HL-60 (cell line): ENCODE results near the gene CD226.

Experiments
- DNase-seq, 2 experiments: peaks; one replicate each; pipeline ENCODE4 v3.0.0-alpha.2; 2010 to 2020; ENCODE audit warnings: low read depth in 1 of 2, low spot score in 1 of 2
- H3K27ac ChIP-seq: fragments of 250-450 bp; sonication (Bioruptor Pico); replicated peaks from 2 replicates; pipeline ENCODE4 v1.5.1; 2020; ENCODE audit warnings: mild to moderate bottlenecking, moderate library complexity
- H3K27me3 ChIP-seq: fragments of 250-450 bp; sonication (Bioruptor Pico); 2 replicates; pipeline ENCODE4 v1.5.1; 2021; ENCODE audit warnings: mild to moderate bottlenecking, moderate library complexity; ENCODE audit not compliant: insufficient read depth, poor library complexity, severe bottlenecking
- H3K4me3 ChIP-seq: replicated peaks from 2 replicates; pipeline ENCODE4 v1.5.1; 2011; ENCODE audit warnings: mild to moderate bottlenecking, control low read depth, low read length; ENCODE audit not compliant: insufficient read depth
- GABPA ChIP-seq: IDR thresholded peaks from 2 replicates; pipeline ENCODE4 v1.6.1; 2012; ENCODE audit warnings: low read depth
- POLR2AphosphoS5 ChIP-seq: IDR thresholded peaks from 2 replicates; pipeline ENCODE4 v1.6.1; 2012; ENCODE audit warnings: low read depth
- SPI1 ChIP-seq: IDR thresholded peaks from 2 replicates; pipeline ENCODE4 v1.6.1; 2012; ENCODE audit warnings: low read depth, mild to moderate bottlenecking, borderline replicate concordance
- TF ChIP-seq, protein P1 (sequence below): IDR thresholded peaks from one replicate; pipeline ENCODE4 v1.5.1; 2011; ENCODE audit warnings: low read length, control low read depth, inconsistent platforms; ENCODE audit not compliant: insufficient read depth
- TF ChIP-seq, protein P2 (sequence below): IDR thresholded peaks from 2 replicates; pipeline ENCODE4 v1.6.1; 2012; ENCODE audit warnings: low read depth; ENCODE audit not compliant: insufficient replicate concordance

CD226 gene

DNA sequence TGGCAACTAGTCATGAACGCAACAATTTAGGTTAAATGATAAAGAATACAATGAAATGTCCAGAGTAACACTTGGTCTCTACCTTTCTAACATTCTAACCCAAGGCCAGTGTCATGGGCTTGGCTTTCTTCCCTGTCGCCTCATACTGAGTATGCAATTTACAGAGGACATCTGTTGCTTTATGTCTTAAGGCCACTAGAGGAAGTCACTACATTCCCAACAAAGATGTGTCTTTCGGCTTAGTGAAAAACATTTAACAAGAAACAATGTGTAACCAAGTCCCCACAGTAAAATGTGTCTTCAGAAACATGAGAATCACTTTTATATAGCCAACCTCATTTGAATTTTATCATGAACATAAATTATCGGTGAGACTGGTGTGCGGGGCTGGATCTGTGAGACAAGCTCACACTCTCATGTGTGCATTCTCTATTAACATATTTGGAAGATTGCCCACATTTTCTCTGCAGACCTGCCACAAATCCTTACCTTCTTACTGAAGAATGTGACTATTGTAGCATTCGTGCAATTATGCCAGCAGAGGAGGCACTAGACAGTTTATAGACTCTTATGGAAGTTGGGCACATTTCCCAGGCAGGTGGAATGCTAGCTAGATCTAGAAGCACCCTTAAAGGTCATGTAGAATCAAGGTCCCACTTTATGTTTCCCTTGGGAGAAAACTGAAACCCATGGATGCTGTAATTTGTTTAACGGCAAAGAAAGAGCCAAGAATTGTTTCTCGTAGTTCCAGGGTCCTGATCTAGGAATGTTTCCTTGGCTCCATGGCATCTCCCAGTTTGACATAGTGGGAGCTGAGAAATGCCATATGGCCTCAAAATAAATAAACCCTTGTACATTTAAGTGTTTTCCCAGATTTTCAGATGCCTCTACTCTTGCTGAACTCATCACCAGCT lies 101.8 kb downstream of the CD226 start:
- Histone ChIP-seq H3K4me3 (no peak overlapping the region), H3K27me3 (peaks cover 2% of the 10 kb centered on the region), H3K27ac (no peak overlapping the region)
- no peak for DNase-seq
- TF ChIP-seq POLR2AphosphoS5 (no peak), SPI1 (no peak), GABPA (no peak)
- TF ChIP-seq, protein P1, sequence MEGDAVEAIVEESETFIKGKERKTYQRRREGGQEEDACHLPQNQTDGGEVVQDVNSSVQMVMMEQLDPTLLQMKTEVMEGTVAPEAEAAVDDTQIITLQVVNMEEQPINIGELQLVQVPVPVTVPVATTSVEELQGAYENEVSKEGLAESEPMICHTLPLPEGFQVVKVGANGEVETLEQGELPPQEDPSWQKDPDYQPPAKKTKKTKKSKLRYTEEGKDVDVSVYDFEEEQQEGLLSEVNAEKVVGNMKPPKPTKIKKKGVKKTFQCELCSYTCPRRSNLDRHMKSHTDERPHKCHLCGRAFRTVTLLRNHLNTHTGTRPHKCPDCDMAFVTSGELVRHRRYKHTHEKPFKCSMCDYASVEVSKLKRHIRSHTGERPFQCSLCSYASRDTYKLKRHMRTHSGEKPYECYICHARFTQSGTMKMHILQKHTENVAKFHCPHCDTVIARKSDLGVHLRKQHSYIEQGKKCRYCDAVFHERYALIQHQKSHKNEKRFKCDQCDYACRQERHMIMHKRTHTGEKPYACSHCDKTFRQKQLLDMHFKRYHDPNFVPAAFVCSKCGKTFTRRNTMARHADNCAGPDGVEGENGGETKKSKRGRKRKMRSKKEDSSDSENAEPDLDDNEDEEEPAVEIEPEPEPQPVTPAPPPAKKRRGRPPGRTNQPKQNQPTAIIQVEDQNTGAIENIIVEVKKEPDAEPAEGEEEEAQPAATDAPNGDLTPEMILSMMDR, result no peak
- TF ChIP-seq, protein P2, sequence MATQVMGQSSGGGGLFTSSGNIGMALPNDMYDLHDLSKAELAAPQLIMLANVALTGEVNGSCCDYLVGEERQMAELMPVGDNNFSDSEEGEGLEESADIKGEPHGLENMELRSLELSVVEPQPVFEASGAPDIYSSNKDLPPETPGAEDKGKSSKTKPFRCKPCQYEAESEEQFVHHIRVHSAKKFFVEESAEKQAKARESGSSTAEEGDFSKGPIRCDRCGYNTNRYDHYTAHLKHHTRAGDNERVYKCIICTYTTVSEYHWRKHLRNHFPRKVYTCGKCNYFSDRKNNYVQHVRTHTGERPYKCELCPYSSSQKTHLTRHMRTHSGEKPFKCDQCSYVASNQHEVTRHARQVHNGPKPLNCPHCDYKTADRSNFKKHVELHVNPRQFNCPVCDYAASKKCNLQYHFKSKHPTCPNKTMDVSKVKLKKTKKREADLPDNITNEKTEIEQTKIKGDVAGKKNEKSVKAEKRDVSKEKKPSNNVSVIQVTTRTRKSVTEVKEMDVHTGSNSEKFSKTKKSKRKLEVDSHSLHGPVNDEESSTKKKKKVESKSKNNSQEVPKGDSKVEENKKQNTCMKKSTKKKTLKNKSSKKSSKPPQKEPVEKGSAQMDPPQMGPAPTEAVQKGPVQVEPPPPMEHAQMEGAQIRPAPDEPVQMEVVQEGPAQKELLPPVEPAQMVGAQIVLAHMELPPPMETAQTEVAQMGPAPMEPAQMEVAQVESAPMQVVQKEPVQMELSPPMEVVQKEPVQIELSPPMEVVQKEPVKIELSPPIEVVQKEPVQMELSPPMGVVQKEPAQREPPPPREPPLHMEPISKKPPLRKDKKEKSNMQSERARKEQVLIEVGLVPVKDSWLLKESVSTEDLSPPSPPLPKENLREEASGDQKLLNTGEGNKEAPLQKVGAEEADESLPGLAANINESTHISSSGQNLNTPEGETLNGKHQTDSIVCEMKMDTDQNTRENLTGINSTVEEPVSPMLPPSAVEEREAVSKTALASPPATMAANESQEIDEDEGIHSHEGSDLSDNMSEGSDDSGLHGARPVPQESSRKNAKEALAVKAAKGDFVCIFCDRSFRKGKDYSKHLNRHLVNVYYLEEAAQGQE, result no peak

DNA sequence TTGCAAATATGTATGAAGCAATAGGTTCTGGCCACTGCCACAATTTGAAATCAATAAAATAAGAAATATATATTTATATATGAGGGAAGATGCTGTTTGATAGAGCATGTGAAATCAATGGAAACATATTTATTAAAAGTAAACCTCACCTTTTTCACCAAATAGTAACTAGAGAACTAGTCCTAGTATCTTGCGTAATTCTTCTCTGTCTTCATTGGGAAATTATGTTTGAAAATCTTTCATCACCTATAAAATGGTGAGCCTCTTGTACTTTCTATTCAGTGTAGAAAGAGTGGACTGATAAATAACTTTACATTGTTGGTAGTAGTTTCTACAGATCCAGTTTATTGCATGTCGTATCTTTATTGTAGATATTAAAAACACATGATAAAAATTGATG lies 103.0 kb downstream of the CD226 start:
- no peak overlapping the region for H3K27ac ChIP-seq
- TF ChIP-seq SPI1, result no peak
- TF ChIP-seq, protein P1, result no peak
- TF ChIP-seq GABPA, result no peak
- TF ChIP-seq, protein P2, result no peak
- no peak for TF ChIP-seq POLR2AphosphoS5
- no peak for DNase-seq
- peaks cover 2% of the 10 kb centered on the region for H3K27me3 ChIP-seq
- no peak overlapping the region for H3K4me3 ChIP-seq

DNA sequence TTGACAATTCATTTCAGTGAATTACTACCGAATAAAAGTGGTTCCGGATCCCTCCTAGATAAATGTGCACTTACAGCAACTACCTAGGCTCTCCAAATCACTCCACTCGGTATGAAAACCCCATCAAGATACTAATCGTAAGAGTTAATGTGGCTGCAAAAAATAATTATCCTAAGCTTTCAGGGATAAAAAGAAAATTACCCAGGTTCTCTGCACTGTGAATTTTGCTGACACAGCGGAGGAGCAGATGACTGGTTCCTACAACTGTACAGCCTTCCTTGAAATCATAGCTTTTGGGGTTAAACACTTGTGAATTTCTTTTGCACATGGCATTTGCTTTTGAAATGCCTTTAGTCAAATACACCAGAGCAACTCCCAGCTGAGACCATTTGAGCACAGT lies 104.7 kb downstream of the CD226 start:
- TF ChIP-seq, protein P2, result no peak
- TF ChIP-seq SPI1 (no peak), GABPA (no peak), POLR2AphosphoS5 (no peak)
- TF ChIP-seq, protein P1, result no peak

More for the DNA sequence above, 104.7 kb downstream of the CD226 start:
- H3K4me3 ChIP-seq, result no peak overlapping the region
- H3K27me3 ChIP-seq, result peaks cover 2% of the 10 kb centered on the region
- DNase-seq, result no peak
- no peak overlapping the region for H3K27ac ChIP-seq
